GM19463 (cell line): ENCODE data around the gene PMEPA1.

ENCODE experiments used
- ATAC-seq: cut with Tn5 transposase; IDR thresholded peaks from one replicate; pipeline ENCODE4 v1.9.1; 2021; ENCODE audit warnings: mild to moderate bottlenecking, moderate library complexity; ENCODE audit not compliant: unreplicated experiment

Gene PMEPA1

DNA sequence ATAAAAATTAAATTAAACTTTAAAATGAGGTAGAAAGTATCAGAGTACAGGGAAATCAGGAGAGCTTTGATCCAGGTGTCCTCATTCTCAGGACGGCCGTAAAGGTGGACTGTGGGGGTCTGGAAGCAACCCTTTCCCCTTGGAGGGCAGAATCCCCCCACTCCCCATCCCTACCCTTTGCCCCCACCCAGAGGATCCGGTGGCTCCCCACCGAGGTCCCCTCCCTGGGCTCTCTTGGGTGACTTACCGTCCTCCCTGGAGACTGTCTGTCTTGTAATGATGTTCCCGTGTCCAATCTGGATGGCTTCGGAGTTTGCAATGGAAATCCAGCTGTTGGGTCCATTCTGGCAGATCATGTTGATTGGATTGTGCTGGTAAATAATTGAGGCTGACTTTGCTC is 96.9 kb downstream of the PMEPA1 start:
- ATAC-seq, result no peak

DNA sequence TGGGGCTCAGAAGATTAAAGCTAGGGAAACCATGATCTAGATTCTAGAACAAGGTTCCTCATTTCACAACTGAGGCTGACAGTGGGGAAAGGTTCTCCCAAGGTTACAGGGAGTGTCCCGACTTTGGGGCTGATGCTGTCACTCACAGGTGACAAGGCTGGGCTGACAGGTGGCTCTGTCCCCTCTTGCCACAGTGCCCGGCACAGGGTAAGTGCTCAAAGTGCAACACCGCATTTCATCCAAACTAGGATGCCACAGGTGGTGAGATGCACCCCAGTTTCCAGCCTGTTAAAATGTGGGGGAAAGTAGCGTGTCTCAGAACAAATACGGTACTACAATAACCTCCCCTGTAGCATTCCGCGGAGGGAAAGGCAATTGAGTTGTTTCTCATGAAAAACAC is 97.4 kb downstream of the PMEPA1 start:
- no peak for ATAC-seq

GRCh38 chr20:57611586-57612311 is 98.1 kb downstream of the PMEPA1 start:
- no peak for ATAC-seq

DNA sequence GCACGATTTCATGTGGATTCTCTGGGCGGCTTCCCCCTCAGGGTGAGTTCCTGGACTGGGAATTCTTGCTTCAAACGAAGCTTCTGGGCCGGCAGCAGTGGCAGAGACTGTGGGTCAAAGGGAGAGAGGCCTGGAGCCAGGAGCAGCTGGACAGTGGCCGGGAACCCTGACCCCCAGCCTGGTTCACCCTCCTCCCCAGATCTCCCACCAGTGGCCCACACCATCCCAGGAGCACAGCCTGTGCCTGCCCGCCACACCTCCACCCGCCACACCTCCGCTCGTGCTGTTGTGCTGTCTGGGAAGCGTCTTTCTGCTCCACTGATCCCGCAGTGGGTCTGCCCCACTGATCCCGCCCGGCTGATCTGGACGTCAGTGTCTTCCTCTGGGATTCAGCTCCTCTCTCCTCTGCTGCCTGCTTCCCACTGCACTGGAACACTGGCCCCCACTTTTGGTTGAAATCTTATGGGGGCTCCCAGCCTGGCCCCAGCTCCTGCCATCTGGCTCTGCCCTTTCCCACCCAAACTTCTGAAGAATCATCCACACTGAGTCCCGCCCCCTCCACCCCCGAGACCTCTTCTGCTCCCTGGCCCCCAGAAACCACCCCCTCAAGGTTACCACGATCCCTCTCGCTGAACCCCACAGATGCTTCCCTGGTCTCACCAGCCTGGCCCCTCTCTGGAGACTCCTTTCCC is 99.4 kb downstream of the PMEPA1 start:
- no peak for ATAC-seq

DNA sequence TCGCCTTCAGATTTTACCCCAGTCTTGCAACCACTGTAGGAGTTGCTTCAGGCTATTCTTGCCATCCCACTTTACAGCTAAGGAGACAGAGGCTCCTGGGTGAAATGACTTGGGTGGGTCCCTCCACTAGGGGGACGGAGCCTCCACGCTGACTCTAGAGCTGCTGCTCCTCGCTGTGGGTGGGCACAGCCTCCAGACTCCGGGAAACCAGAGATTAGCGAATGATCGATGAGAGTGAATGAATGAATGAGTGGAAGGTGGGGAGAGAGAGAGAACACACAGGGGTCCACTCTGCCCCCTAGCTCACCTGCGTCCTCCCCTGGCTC is 100.0 kb downstream of the PMEPA1 start:
- ATAC-seq, result no peak

DNA sequence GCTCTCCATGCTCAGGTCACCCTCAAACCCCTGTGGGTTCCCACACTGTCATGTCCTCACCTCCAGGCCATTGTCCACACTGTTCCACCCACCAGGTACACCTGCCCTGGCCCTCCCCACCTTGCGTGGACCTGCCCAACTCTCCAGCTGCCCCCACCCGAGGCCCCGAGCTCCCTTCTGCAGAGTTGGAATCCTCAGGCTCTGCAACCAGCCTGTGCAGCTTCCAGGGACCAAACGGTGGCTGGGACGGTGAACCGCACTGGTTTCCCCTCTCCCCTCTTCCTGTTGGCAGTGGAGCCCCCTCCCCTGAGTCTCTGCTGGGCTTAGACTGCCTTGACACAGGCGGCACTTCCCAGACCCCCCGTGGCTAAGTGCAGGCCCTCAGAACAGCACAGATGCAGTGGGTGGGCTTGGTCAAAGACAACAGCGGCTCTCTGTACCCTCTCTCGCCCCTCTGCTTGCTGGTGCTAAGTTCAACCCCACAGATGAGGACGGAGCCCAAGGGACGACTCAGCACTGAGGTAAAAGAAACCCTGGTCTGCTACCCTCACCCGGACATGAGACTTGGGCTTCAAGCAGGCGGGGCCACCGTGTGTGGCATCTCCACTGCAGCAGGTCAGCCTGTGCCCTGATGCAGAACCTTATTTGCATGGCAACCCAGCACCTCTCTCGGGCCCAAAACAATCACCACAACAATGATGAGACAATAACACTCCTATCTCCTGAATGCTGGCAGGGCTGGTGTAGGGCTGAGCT is 100.6 kb downstream of the PMEPA1 start:
- ATAC-seq, result no peak

DNA sequence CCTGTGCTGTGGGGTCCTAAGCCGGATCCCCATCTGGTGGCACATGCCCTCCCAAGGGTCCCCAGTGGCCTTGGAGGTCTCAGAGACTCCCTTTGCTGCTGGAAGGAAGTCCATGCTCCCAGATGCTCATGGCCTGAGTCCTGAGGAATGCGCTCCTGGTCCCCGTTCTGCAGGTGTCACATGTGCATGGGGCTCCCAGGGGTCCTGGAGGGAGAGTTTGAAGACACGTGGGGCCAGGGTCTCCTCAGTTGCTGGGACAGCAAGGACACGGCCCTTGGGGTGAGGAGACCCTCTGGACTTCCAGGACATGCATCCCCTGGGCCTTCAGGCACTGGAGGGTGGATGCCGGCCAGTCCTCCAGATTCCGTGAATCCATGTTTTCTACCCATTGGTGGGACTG is 101.3 kb downstream of the PMEPA1 start:
- ATAC-seq, result no peak

- ATAC-seq, result no peak
These were observed 103.9 kb downstream of the PMEPA1 start for GRCh38 chr20:57605878-57606277.

DNA sequence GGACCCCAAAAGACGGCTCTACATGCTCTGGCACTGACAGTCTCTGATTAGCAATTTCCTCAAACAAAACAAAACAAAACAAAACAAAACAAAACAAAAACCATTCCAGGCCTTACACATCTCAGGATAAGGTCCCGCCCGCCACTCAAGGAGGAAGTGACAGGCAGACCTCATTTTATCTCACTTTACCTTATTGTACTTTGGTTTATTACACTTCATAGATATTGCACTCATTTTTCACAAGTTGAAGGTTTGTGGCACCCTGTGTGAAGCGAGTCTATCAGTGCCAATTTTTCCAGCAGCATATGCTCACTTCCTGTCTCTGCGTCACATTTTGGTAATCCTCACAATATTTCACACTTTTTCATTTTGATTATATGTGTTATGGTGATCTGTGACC is 104.8 kb downstream of the PMEPA1 start:
- no peak for ATAC-seq

DNA sequence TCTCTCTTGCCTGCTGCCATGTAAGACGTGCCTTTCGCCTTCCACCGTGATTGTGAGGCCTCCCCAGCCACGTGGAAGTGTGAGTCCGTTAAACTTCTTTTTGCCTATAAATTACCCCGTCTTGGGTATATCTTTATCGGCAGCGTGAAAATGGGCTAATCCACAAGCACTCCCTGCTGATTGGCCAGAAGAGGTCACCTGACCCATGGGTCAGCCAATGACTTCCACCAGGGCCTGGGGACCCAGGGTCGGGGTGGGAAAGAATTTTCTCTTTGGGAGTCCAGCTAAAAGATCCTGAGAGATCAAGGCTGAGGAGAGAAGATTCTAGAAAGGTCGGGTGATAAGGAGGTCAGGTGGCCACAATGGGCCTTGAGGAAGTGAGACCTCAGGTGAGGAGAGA is 106.7 kb downstream of the PMEPA1 start:
- no peak for ATAC-seq

DNA sequence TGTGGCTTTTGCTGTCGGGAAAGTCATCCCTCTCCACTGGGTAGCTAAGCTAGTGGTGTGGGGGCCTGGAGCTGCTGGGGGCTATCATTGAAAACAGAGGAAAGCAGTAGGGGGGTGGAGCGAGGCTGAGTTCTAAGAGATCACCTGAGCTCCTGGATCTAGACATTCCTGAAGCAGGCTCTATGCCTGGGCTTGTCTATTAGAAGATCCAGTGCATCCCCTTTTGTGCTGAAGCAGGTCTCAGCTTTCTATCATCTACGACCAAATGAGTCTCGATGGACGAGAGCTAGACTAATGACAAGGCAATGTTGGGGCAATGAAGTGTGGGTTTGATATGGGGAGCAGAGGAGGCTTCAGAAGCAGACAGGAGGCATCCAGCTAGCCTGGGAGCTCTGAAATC is 108.1 kb downstream of the PMEPA1 start:
- no peak for ATAC-seq

DNA sequence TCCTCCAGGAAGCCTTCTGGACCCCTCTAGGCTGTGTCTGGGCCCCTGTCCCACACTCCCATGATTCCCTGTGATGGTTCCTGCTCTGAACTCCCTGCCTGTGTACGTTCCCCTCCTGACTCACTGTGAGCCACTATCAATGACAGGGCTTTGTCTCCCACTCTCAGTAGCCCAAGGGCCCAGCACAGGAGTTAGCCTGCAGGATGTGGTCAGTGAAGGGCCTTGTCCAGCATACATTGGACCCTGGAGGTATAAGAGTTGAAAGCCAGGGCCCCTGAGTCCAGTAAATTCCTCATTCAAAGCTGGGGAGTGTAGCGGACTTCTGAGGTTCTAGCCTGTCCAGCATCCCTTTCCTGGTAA is 108.6 kb downstream of the PMEPA1 start:
- ATAC-seq, result no peak

DNA sequence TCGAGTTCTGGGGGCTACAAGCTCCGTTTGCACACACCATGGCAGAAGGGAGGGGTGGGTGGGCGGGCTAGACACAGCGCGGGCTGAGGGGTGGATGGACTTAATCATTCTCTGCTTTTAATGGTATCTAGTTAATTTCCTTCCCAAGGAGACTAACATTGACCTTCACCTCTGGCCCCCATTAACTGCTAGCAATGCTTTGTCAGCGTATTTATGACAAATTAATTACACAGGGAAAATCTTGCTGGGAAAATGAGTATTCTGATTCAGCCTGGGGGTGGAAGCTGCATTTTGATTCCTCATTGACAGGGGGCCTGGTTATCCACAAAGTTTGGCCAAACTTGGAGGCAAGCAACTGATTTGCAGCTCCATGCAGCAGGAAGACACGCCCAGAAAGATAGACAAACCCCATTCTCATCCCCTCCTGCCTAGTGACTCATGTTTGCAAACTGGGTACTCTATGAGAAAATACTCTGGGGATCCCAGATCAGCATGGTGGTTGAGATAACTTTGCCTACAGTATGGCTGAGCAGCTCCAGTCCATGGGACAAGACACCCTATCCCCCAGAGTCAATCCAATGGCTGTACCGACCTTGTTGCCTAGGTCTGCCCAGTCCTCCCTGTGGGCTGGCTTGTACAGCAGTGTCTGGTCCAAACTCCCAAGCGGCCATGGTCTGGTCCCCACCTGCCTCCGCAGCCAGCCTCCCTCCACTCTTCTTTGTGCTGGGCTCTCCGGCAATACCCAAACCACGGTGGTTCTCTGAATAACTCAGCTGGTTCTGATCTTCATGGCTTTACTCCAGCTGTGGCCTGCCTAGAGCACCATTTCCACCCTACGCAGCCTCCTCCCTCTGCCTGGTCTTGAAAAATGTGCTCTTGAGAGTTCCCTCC is 109.2 kb downstream of the PMEPA1 start:
- ATAC-seq, result no peak

DNA sequence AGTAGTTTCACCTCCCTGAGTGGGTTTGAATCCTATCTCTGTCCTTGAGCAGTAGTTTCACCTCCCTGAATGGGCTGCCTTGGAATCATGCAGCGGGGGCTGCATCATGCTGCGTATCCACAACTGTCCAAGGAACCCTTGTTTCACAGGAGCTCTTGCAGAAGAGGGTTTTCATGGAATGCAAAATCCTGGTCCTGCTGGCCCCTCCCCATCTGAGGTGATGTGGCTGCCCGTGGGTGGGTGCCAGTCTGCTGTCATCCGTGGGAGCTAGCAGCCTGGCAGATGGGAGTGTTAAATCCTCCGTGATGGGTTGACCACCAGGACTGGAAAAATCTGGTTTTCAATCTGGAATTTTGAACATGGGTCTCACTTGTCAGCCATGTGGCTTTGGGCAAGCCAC is 111.3 kb downstream of the PMEPA1 start:
- ATAC-seq, result no peak
